RWPE1 (cell line): ENCODE measurements around the gene TUBA1C.

Experiments
- CTCF ChIA-PET: fragments of 350-600 bp; sonication (Branson Sonifier 250); formaldehyde crosslinking; extraction: SDS; loops from one replicate; lab custom pipeline; 2021; lab: Yijun Ruan, JAX
- POLR2A ChIA-PET: fragments of 400-600 bp; formaldehyde crosslinking; extraction: SDS; loops from one replicate; lab custom pipeline; 2020; ENCODE audit warnings: antibody characterized with exemption; ENCODE audit not compliant: low non-redundant PET; lab: Yijun Ruan, JAX
- DNase-seq: peaks from one replicate; pipeline ENCODE4 v3.0.0; 2012; ENCODE audit warnings: low spot score
- H3K27ac ChIP-seq: fragments of 450-650 bp; 2 replicates; pipeline ENCODE4 v1.5.1; 2017
- TF ChIP-seq, protein P1 (sequence below): fragments of 450-650 bp; conservative IDR thresholded peaks from 2 replicates; pipeline ENCODE4 v1.5.1; 2017; ENCODE audit warnings: low read depth, mild to moderate bottlenecking

Gene TUBA1C

DNA sequence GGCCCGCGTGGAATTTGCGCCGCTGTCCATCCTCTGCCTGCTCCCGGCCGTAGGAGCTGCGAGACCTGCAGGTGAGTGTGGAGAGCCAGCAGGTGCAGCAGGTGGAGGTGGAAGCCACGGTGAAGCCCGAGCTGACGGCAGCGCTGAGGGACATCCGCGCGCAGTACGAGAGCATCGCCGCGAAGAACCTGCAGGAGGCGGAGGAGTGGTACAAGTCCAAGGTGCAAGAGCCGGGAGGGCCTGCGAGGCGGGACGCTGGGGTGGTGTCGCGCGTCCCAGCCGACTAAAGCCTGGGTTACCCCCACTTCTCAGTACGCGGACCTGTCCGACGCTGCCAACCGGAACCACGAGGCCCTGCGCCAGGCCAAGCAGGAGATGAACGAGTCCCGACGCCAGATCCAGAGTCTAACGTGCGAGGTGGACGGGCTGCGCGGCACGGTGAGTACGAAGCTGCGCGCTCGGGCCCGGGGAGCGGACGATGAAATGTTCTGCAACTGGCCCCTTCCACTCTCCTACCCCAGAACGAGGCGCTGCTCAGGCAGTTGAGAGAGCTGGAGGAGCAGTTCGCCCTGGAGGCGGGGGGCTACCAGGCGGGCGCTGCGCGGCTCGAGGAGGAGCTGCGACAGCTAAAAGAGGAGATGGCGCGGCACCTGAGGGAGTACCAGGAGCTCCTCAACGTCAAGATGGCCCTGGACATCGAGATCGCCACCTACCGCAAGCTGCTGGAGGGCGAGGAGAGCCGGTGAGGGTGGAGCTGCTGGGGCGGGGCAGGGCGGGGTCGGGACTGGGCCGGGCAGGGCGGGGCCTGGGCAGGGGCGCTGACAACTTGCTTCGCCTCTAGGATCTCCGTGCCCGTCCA is 32.2 kb downstream of the TUBA1C start:
- TF ChIP-seq, protein P1, sequence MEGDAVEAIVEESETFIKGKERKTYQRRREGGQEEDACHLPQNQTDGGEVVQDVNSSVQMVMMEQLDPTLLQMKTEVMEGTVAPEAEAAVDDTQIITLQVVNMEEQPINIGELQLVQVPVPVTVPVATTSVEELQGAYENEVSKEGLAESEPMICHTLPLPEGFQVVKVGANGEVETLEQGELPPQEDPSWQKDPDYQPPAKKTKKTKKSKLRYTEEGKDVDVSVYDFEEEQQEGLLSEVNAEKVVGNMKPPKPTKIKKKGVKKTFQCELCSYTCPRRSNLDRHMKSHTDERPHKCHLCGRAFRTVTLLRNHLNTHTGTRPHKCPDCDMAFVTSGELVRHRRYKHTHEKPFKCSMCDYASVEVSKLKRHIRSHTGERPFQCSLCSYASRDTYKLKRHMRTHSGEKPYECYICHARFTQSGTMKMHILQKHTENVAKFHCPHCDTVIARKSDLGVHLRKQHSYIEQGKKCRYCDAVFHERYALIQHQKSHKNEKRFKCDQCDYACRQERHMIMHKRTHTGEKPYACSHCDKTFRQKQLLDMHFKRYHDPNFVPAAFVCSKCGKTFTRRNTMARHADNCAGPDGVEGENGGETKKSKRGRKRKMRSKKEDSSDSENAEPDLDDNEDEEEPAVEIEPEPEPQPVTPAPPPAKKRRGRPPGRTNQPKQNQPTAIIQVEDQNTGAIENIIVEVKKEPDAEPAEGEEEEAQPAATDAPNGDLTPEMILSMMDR: peak; percentile 50
- H3K27ac ChIP-seq: peak overlapping the region; percentile 21; the same call in 1 of the 2 replicates
- POLR2A ChIA-PET: no interaction called here
- CTCF ChIA-PET: interaction anchor here (0.6 to 2.0 kb wide), 21 partner anchors 8 to 413 kb away, joined by 3 to 15 read pairs (median 4); partner anchors contain the start of gene TROAP
- DNase-seq: peak; percentile 77

DNA sequence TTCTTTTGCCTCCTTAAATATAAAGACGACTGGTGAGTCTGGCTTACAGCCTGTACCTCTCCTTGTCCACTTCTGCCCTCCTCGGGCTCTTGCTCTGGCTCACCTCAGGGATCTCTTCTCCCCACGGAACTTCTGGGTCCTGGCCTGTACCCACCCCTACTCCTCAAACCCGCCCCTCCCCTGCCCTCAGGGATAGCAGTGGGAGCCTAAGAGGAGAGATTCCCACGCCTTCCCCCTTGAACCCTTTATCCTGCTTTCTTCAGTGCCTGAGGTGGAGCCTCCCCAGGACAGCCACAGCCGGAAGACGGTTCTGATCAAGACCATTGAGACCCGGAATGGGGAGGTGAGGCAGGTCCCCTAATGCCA is 32.8 kb downstream of the TUBA1C start:
- ChIA-PET CTCF (interaction anchor here (0.6 to 2.0 kb wide), 11 partner anchors 8 to 412 kb away, joined by 3 to 15 read pairs (median 4); partner anchors contain the start of gene TROAP), POLR2A (no interaction called here)
- no peak for DNase-seq
- TF ChIP-seq, protein P1: no peak
- H3K27ac ChIP-seq: peak overlapping the region; percentile 21; the same call in 1 of the 2 replicates

DNA sequence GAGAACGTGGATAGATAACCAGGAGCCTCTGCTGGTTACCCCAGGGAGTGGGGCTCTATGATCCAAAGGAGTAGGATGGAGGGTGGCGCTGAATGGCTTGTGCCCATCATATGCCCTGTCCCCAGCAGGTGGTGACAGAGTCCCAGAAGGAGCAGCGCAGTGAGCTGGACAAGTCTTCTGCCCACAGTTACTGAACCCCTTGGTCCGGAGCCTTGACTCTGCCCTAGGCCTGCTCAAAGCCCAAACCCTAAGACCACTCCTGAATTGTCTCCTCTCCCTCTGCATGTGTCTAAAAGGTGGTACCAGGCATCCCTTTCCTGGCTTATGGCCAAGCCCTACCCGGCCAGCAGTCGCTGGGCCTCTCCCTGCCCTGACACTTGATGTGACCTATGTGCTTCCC is 33.3 kb downstream of the TUBA1C start:
- DNase-seq: no peak
- ChIA-PET POLR2A (no interaction called here), CTCF (interaction anchor here (0.6 to 1.1 kb wide), 2 partner anchors 10 to 187 kb away, joined by 3 read pairs; no protein-coding TSS in a partner anchor)
- TF ChIP-seq, protein P1: no peak
- H3K27ac ChIP-seq: no peak overlapping the region

DNA sequence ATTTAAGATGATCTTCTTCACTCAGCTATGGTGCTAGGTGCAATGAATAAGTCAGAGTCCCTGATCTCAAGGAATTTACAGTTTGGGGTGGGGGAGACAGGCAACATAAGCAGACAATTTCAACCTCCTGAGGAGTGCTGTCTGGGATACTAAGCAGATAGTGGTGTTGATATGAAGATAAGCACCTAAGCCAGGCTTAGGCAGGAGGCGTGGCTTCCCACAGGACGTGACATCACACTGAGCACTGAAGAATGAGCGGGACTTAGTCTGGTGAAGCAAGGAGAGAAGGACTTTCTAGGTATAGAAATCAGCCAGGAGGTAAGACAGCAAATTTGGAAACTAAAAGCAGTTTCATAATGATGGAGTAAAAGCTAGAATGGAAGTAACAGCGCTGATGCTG is 36.9 kb downstream of the TUBA1C start:
- no peak overlapping the region for H3K27ac ChIP-seq
- TF ChIP-seq, protein P1: no peak
- ChIA-PET POLR2A (no interaction called here), CTCF (no interaction called here)
- no peak for DNase-seq

DNA sequence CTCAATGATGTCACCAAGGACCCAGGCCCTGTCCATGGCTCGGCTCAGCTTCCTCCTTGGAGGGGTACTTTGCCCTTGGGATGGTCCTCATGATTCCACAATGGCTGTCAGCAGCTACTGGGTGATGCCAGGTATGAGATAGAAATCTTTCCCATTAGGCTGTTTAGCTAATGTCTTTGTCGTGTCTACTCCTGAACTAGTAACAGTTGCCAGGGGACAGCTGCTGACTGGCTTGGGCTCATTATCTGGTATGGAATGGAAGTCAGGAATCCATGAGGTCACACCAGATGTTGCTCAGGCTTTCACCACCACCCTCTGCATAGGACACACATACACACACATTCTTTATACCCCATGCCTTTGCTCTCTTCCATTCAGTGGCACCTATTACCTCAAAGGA is 39.3 kb downstream of the TUBA1C start:
- TF ChIP-seq, protein P1: no peak
- no peak overlapping the region for H3K27ac ChIP-seq
- ChIA-PET POLR2A (no interaction called here), CTCF (interaction anchor here (0.9 to 1.1 kb wide), 2 partner anchors 15 to 54 kb away, joined by 3 to 4 read pairs; no protein-coding TSS in a partner anchor)
- no peak for DNase-seq

DNA sequence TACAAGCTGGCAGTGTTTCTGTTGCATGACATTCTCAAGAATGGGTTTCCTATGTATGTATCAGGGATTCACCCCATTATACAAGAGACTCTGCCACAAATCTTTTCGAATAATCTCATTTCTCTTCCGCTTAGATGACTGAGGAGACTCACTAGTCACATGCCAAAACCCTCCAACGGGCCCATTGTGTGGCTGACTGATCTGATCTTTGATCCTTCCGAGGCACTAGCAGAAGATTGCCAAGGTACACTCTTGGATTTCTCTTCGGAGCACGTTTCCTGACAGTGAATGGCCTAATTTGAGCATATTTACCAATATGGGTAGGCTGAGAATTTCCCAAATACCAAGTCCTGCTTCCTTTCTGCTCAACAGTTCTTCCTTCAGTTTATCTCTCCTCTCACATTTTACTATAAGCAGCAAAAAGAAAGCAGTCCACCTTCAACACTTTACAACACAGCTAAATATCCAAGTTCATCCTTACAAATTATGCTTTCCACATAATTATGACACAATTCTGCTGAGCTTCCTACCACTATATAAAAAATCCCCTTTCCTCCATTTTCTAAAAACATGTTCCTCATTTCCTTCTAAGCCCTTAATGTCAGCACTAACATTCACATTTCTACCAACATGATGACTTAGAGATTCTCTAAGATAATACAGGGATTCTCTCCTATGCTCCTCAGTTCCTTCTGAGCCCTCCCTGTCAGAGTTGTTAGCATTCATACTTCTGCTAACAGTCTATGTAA is 41.1 kb downstream of the TUBA1C start:
- no peak for DNase-seq
- TF ChIP-seq, protein P1: no peak
- H3K27ac ChIP-seq: no peak overlapping the region
- ChIA-PET POLR2A (interaction anchor here (0.6 to 0.8 kb wide), 2 partner anchors 16 to 17 kb away, joined by 3 to 4 read pairs; partner anchors contain the start of gene TROAP), CTCF (interaction anchor here (0.6 to 1.2 kb wide), 3 partner anchors 9 to 29 kb away, joined by 3 to 5 read pairs (median 4); partner anchors contain the start of gene PRPH)
